ENCODE results near the gene LAMP5.

LAMP5 gene

GRCh38 chr20:9571783-9572182 lies 57.4 kb downstream of the LAMP5 start:
- H3K9me2 ChIP-seq (replicated peaks; ENCODE audit: control insufficient read depth, low read length): no peaks in the 10 kb centered on the region
- no peaks in the 10 kb centered on the region for H3F3A ChIP-seq (ENCODE audit: control insufficient read depth, insufficient read depth)
- no peaks in the 10 kb centered on the region for H4K20me1 ChIP-seq (ENCODE audit: control insufficient read depth, insufficient read depth, low read depth, low read length)
- H3K27ac ChIP-seq (ENCODE audit: low read depth, low read length): no peak overlapping the region
- no peak overlapping the region for H3K4me3 ChIP-seq (ENCODE audit: low read length)
- no peaks in the 10 kb centered on the region for H3K27me3 ChIP-seq (ENCODE audit: control insufficient read depth, low read length)
- H3K9me3 ChIP-seq (ENCODE audit: control insufficient read depth, insufficient read depth, low read length): no peaks in the 10 kb centered on the region
- no peak overlapping the region for H3K4me2 ChIP-seq (ENCODE audit: low read length)
- H3K4me1 ChIP-seq (ENCODE audit: control insufficient read depth, low read length): no peaks in the 10 kb centered on the region
- no peaks in the 10 kb centered on the region for H3K36me3 ChIP-seq (ENCODE audit: control insufficient read depth, low read length)
- TF ChIP-seq CTCF (IDR thresholded peaks at IDR 0.05; ENCODE audit: low read depth, low read length, poor library complexity, severe bottlenecking): no peak
- no peak for TF ChIP-seq EZH2phosphoT487 (IDR thresholded peaks at IDR 0.05; ENCODE audit: borderline replicate concordance, low read length)
- H3K79me2 ChIP-seq (ENCODE audit: control insufficient read depth, low read length): no peaks in the 10 kb centered on the region

DNA sequence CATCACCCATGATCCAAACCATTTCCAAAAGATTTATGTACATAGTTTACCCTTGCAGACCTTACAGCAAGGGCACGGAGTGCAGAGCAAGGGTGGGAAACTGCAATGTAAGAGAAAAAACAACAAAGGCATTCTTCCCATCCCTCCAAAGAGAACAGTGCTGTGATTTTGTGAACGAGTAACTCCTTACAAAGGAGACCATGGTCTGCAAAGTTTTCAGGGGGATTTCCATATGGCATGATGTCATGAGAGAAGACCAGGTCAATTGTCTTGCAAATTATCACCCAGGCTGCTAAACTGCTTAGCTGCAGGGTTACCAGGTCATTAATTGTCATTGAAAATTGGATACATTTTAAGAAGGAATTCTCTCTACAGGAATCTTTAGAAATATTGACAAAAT lies 58.3 kb downstream of the LAMP5 start:
- TF ChIP-seq CTCF (IDR thresholded peaks at IDR 0.05; ENCODE audit: low read depth, low read length, poor library complexity, severe bottlenecking): no peak
- no peak for TF ChIP-seq EZH2phosphoT487 (IDR thresholded peaks at IDR 0.05; ENCODE audit: borderline replicate concordance, low read length)
- Histone ChIP-seq H3K9me3 (ENCODE audit: control insufficient read depth, insufficient read depth, low read length) (no peaks in the 10 kb centered on the region), H3K4me2 (ENCODE audit: low read length) (no peak overlapping the region), H3K4me3 (ENCODE audit: low read length) (no peak overlapping the region), H4K20me1 (ENCODE audit: control insufficient read depth, insufficient read depth, low read depth, low read length) (no peaks in the 10 kb centered on the region), H3K4me1 (ENCODE audit: control insufficient read depth, low read length) (no peaks in the 10 kb centered on the region), H3K27ac (ENCODE audit: low read depth, low read length) (no peak overlapping the region), H3K79me2 (ENCODE audit: control insufficient read depth, low read length) (no peaks in the 10 kb centered on the region), H3K27me3 (ENCODE audit: control insufficient read depth, low read length) (no peaks in the 10 kb centered on the region), H3K9me2 (replicated peaks; ENCODE audit: control insufficient read depth, low read length) (no peaks in the 10 kb centered on the region), H3K36me3 (ENCODE audit: control insufficient read depth, low read length) (no peaks in the 10 kb centered on the region), H3F3A (ENCODE audit: control insufficient read depth, insufficient read depth) (no peaks in the 10 kb centered on the region)

- Histone ChIP-seq H3K36me3 (ENCODE audit: control insufficient read depth, low read length) (no peaks in the 10 kb centered on the region), H3K9me3 (ENCODE audit: control insufficient read depth, insufficient read depth, low read length) (no peaks in the 10 kb centered on the region), H3K27me3 (ENCODE audit: control insufficient read depth, low read length) (no peaks in the 10 kb centered on the region), H3F3A (ENCODE audit: control insufficient read depth, insufficient read depth) (no peaks in the 10 kb centered on the region), H4K20me1 (ENCODE audit: control insufficient read depth, insufficient read depth, low read depth, low read length) (no peaks in the 10 kb centered on the region), H3K27ac (ENCODE audit: low read depth, low read length) (no peak overlapping the region), H3K4me1 (ENCODE audit: control insufficient read depth, low read length) (no peaks in the 10 kb centered on the region), H3K4me2 (ENCODE audit: low read length) (no peak overlapping the region), H3K4me3 (ENCODE audit: low read length) (no peak overlapping the region), H3K79me2 (ENCODE audit: control insufficient read depth, low read length) (no peaks in the 10 kb centered on the region), H3K9me2 (replicated peaks; ENCODE audit: control insufficient read depth, low read length) (no peaks in the 10 kb centered on the region)
- TF ChIP-seq EZH2phosphoT487 (IDR thresholded peaks at IDR 0.05; ENCODE audit: borderline replicate concordance, low read length): no peak
- TF ChIP-seq CTCF (IDR thresholded peaks at IDR 0.05; ENCODE audit: low read depth, low read length, poor library complexity, severe bottlenecking): no peak
Observed at GRCh38 chr20:9573335-9574151, 59.2 kb downstream of the LAMP5 start.

All from DOHH2 (cell line).